Measurements from ENCODE around the gene VEGFC. TPM values are rescaled to one million over a fixed set of nuclear protein-coding genes. Genes with fewer than 3 reads are reported as not detected.

The VEGFC gene
- total and polyA plus RNA-seq, 10 of the 15 experiments (the other 5 are each of a cell fraction or from before 2014, with no cell fraction given), result 0.03 to 0.04 TPM; not detected in 8

DNA sequence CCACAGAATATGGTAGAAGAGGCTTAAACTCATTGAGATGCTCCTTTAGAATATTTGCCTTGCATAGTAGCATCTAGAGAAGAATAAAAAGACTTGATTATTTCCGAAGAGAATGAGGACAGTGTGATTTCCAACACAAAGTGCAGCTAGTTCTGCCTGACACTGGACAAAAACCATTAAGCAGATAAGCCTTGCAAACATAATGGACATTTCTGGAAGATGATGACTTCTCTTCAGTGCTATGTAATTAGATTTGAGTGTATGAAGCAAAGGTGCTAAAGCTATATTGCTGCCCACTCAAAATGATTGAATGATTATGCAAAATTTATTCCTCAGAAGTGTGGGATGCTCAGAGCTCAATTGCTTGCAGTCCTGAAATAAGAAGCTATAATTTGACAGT, 156.4 kb downstream of the VEGFC start (continued):
- TF ChIP-seq, protein P1, sequence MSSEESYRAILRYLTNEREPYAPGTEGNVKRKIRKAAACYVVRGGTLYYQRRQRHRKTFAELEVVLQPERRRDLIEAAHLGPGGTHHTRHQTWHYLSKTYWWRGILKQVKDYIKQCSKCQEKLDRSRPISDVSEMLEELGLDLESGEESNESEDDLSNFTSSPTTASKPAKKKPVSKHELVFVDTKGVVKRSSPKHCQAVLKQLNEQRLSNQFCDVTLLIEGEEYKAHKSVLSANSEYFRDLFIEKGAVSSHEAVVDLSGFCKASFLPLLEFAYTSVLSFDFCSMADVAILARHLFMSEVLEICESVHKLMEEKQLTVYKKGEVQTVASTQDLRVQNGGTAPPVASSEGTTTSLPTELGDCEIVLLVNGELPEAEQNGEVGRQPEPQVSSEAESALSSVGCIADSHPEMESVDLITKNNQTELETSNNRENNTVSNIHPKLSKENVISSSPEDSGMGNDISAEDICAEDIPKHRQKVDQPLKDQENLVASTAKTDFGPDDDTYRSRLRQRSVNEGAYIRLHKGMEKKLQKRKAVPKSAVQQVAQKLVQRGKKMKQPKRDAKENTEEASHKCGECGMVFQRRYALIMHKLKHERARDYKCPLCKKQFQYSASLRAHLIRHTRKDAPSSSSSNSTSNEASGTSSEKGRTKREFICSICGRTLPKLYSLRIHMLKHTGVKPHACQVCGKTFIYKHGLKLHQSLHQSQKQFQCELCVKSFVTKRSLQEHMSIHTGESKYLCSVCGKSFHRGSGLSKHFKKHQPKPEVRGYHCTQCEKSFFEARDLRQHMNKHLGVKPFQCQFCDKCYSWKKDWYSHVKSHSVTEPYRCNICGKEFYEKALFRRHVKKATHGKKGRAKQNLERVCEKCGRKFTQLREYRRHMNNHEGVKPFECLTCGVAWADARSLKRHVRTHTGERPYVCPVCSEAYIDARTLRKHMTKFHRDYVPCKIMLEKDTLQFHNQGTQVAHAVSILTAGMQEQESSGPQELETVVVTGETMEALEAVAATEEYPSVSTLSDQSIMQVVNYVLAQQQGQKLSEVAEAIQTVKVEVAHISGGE (CRISPR knock-in tag; IDR thresholded peaks at IDR 0.05), result no peak
- no peak for TF ChIP-seq NBN (IDR thresholded peaks at IDR 0.05)
- no peak for TF ChIP-seq HDAC6 (IDR thresholded peaks at IDR 0.05; ENCODE audit: unreplicated experiment)
- no peak for TF ChIP-seq WRNIP1 (IDR thresholded peaks at IDR 0.05; ENCODE audit: borderline replicate concordance, low read depth, low read length)
- TF ChIP-seq, protein P2, sequence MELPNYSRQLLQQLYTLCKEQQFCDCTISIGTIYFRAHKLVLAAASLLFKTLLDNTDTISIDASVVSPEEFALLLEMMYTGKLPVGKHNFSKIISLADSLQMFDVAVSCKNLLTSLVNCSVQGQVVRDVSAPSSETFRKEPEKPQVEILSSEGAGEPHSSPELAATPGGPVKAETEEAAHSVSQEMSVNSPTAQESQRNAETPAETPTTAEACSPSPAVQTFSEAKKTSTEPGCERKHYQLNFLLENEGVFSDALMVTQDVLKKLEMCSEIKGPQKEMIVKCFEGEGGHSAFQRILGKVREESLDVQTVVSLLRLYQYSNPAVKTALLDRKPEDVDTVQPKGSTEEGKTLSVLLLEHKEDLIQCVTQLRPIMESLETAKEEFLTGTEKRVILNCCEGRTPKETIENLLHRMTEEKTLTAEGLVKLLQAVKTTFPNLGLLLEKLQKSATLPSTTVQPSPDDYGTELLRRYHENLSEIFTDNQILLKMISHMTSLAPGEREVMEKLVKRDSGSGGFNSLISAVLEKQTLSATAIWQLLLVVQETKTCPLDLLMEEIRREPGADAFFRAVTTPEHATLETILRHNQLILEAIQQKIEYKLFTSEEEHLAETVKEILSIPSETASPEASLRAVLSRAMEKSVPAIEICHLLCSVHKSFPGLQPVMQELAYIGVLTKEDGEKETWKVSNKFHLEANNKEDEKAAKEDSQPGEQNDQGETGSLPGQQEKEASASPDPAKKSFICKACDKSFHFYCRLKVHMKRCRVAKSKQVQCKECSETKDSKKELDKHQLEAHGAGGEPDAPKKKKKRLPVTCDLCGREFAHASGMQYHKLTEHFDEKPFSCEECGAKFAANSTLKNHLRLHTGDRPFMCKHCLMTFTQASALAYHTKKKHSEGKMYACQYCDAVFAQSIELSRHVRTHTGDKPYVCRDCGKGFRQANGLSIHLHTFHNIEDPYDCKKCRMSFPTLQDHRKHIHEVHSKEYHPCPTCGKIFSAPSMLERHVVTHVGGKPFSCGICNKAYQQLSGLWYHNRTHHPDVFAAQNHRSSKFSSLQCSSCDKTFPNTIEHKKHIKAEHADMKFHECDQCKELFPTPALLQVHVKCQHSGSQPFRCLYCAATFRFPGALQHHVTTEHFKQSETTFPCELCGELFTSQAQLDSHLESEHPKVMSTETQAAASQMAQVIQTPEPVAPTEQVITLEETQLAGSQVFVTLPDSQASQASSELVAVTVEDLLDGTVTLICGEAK (IDR thresholded peaks at IDR 0.05; ENCODE audit: borderline replicate concordance), result no peak
